HepG2 (cell line): ENCODE results near the gene CACNA1C. TPM values are rescaled to one million over a fixed set of nuclear protein-coding genes. Genes with fewer than 3 reads are reported as not detected.

Source experiments
- ATAC-seq: fragments of 200-7000 bp; cut with Tn5 transposase; 3 replicates; pipeline ENCODE4 v1.9.1; 2020; ENCODE audit warnings: mild to moderate bottlenecking, moderate library complexity
- BruUV-seq: library from RNA; stranded (reverse); fragments of 400-500 nt; replicated peaks from 2 replicates; lab custom pipeline; 2021; lab: Mats Ljungman, UMichigan
- CTCF ChIA-PET: fragments of 300-600 bp; formaldehyde crosslinking; extraction: SDS; loops from one replicate; lab custom pipeline; 2021; ENCODE audit warnings: low total read pairs, inconsistent platforms, low intra/inter-chr PET ratio; lab: Yijun Ruan, JAX
- POLR2A ChIA-PET: fragments of 350-600 bp; sonication (Branson Sonifier 250); formaldehyde crosslinking; loops from one replicate; lab custom pipeline; 2020; ENCODE audit warnings: antibody characterized with exemption, inconsistent platforms; lab: Yijun Ruan, JAX
- DNase-seq: peaks from one replicate; pipeline ENCODE4 v3.0.0-alpha.2; 2015; ENCODE audit warnings: low spot score
- FAIRE-seq: peaks from 3 replicates; lab custom pipeline; 2011; peaks lifted over from hg19 to GRCh38; lab: Jason Lieb, UNC
- H2AFZ ChIP-seq: one replicate; pipeline ENCODE4 v1.6.1; 2011; ENCODE audit warnings: low read length, inconsistent platforms
- H3K27ac ChIP-seq: fragments of 300-600 bp; 3 replicates; pipeline ENCODE4 v1.8.0; 2011; ENCODE audit warnings: mixed run types, mild to moderate bottlenecking, mixed read lengths, low read length, inconsistent platforms; ENCODE audit not compliant: insufficient read depth; ENCODE audit errors: extremely low read length
- H3K27me3 ChIP-seq, 2 experiments: fragments of 200-600 bp in 1 of 2; 2 replicates in 1 of 2; 3 replicates in 1 of 2; pipeline versions ENCODE4 v1.6.0 to v1.8.0; 2011; ENCODE audit warnings: low read length in 2 of 2, mild to moderate bottlenecking in 2 of 2, moderate library complexity in 2 of 2, inconsistent platforms in 1 of 2; ENCODE audit not compliant: insufficient read depth in 2 of 2, control insufficient read depth in 1 of 2
- H3K36me3 ChIP-seq, 2 experiments: fragments of 200-600 bp in 1 of 2; replicated peaks in 1 of 2; 2 replicates in 1 of 2; 3 replicates in 1 of 2; pipeline versions ENCODE4 v1.5.1 to v1.8.0; 2011; ENCODE audit warnings: low read length in 2 of 2, inconsistent platforms in 1 of 2; ENCODE audit not compliant: insufficient read depth in 2 of 2, control insufficient read depth in 1 of 2
- H3K4me1 ChIP-seq: 2 replicates; pipeline ENCODE4 v1.5.1; 2012; ENCODE audit warnings: low read length, inconsistent platforms; ENCODE audit not compliant: insufficient read depth
- H3K4me2 ChIP-seq: 2 replicates; pipeline ENCODE4 v1.6.0; 2011; ENCODE audit warnings: low read depth, low read length, inconsistent platforms
- H3K4me3 ChIP-seq, 3 experiments: fragments of 200-600 bp in 1 of 3; sonication (generic), shearing (Covaris generic) in 1 of 3; replicated peaks in 1 of 3; 2 replicates each; pipeline ENCODE4 v1.5.1; 2011 to 2016; ENCODE audit warnings: low read length in 3 of 3, inconsistent platforms in 2 of 3, low read depth in 2 of 3, mild to moderate bottlenecking in 2 of 3, control low read depth in 1 of 3, mixed read lengths in 1 of 3; ENCODE audit not compliant: insufficient read depth in 1 of 3
- H3K79me2 ChIP-seq: one replicate; pipeline ENCODE4 v1.6.1; 2011; ENCODE audit warnings: low read length, inconsistent platforms; ENCODE audit not compliant: insufficient read depth
- H3K9ac ChIP-seq: 2 replicates; pipeline ENCODE4 v1.6.0; 2011; ENCODE audit warnings: mild to moderate bottlenecking, low read depth, low read length, inconsistent platforms; ENCODE audit not compliant: insufficient read depth
- H3K9me3 ChIP-seq: 2 replicates; pipeline ENCODE4 v1.5.1; 2012; ENCODE audit warnings: mild to moderate bottlenecking, low read length
- H4K20me1 ChIP-seq: 2 replicates; pipeline ENCODE4 v1.6.0; 2011; ENCODE audit warnings: inconsistent platforms, mild to moderate bottlenecking, low read length, moderate library complexity; ENCODE audit not compliant: insufficient read depth
- CREB1 ChIP-seq, 2 experiments: fragments of 450-650 bp in 1 of 2; IDR thresholded peaks; 2 replicates each; pipeline ENCODE4 v1.6.1; 2016 to 2017; ENCODE audit warnings: control low read depth in 1 of 2, mild to moderate bottlenecking in 1 of 2, missing compliant biosample characterization in 1 of 2, missing genetic modification characterization in 1 of 2
- FOXK1 ChIP-seq: sonication (generic); formaldehyde crosslinking; IDR thresholded peaks from 2 replicates; pipeline ENCODE4 v1.4.0; 2020; ENCODE audit warnings: low read depth, missing genetic modification reagents, borderline replicate concordance
- HDAC1 ChIP-seq: sonication (generic); formaldehyde crosslinking; IDR thresholded peaks from 2 replicates; pipeline ENCODE4 v1.5.1; 2020; ENCODE audit warnings: mild to moderate bottlenecking, missing genetic modification reagents
- HHEX ChIP-seq: IDR thresholded peaks from 2 replicates; pipeline ENCODE4 v1.6.1; 2016; ENCODE audit warnings: control low read depth
- JUND ChIP-seq: sonication (generic); formaldehyde crosslinking; IDR thresholded peaks from 2 replicates; pipeline ENCODE4 v1.8.0; 2022; ENCODE audit warnings: mild to moderate bottlenecking, missing genetic modification reagents
- MYC ChIP-seq: sonication (generic); formaldehyde crosslinking; IDR thresholded peaks from 2 replicates; pipeline ENCODE4 v1.9.0; 2021; ENCODE audit warnings: missing genetic modification reagents, borderline replicate concordance
- NCOA5 ChIP-seq: sonication (generic); formaldehyde crosslinking; IDR thresholded peaks from 2 replicates; pipeline ENCODE4 v1.4.0; 2020; ENCODE audit warnings: missing genetic modification reagents
- NPAS2 ChIP-seq: sonication (generic); formaldehyde crosslinking; IDR thresholded peaks from 2 replicates; pipeline ENCODE4 v1.8.0; 2022; ENCODE audit warnings: mild to moderate bottlenecking, missing genetic modification reagents, borderline replicate concordance
- NRL ChIP-seq: sonication (generic); formaldehyde crosslinking; IDR thresholded peaks from 2 replicates; pipeline ENCODE4 v1.5.0; 2020; ENCODE audit warnings: missing genetic modification reagents, mild to moderate bottlenecking, moderate library complexity, borderline replicate concordance
- TGIF2 ChIP-seq: IDR thresholded peaks from 2 replicates; pipeline ENCODE4 v1.6.1; 2016; ENCODE audit warnings: control low read depth, missing compliant biosample characterization
- ZNF205 ChIP-seq: IDR thresholded peaks from 2 replicates; pipeline ENCODE4 v1.6.1; 2018; ENCODE audit warnings: missing biosample characterization, missing genetic modification reagents
- ZNF232 ChIP-seq: sonication (generic); formaldehyde crosslinking; IDR thresholded peaks from 2 replicates; pipeline ENCODE4 v1.4.0; 2020; ENCODE audit warnings: missing genetic modification reagents, borderline replicate concordance
- ZNF432 ChIP-seq: sonication (generic); formaldehyde crosslinking; IDR thresholded peaks from 2 replicates; pipeline ENCODE4 v1.5.0; 2020; ENCODE audit warnings: missing genetic modification reagents, mild to moderate bottlenecking, borderline replicate concordance
- WGBS: methylation state at CpG from one replicate; pipeline ENCODE4 v1.1.6; 2017; ENCODE audit warnings: low lambda C conversion rate; 5-methylcytosine and 5-hydroxymethylcytosine counted together
- in situ Hi-C: cut with HindIII; loops from 2 replicates; pipeline ENCODE4 v1.10.0; 2017; ENCODE audit warnings: low pct_unique_long_range_greater_than_20kb; ENCODE audit not compliant: extremely low pct_ligation_motif_present
- intact Hi-C: fragments of 100-400 bp; cut with micrococcal nuclease; formaldehyde crosslinking; loops from one replicate; pipeline ENCODE4 v1.10.0; 2022; ENCODE audit not compliant: unreplicated experiment
- polyA plus RNA-seq, 8 experiments: library from polyadenylated mRNA; depleted of rRNA in 3 of 8; stranded (reverse) in 7 of 8; unstranded in 1 of 8; fragments of >200 nt; fragmentation: Illumina TruSeq in 4 of 8; extraction: Trizol in 4 of 8; gene quantifications; 2 replicates each; pipeline versions ENCODE4 v1.2.1 to v1.2.3, GENCODE V29; 2011 to 2016; ENCODE audit warnings: low read depth in 4 of 8, missing spikeins in 1 of 8, mixed read lengths in 1 of 8; ENCODE audit not compliant: insufficient read depth in 1 of 8
- total RNA-seq, 5 experiments: library from RNA; depleted of rRNA; stranded (reverse); fragments of >200 nt; fragmentation: Illumina TruSeq; extraction: Trizol; gene quantifications; 2 replicates each; pipeline ENCODE4 v1.2.3, GENCODE V29; 2016; ENCODE audit warnings: low read depth in 1 of 5
- TF ChIP-seq, protein P1 (sequence below): IDR thresholded peaks from 2 replicates; pipeline ENCODE4 v1.6.1; 2016; ENCODE audit warnings: mild to moderate bottlenecking, missing biosample characterization, missing genetic modification reagents
- TF ChIP-seq, protein P2 (sequence below): IDR thresholded peaks from 2 replicates; pipeline ENCODE4 v1.6.1; 2016; ENCODE audit warnings: missing genetic modification reagents, missing compliant biosample characterization
- TF ChIP-seq, protein P3 (sequence below), 2 experiments: sonication (generic) in 1 of 2; formaldehyde crosslinking in 1 of 2; IDR thresholded peaks; 2 replicates each; pipeline versions ENCODE4 v1.4.0 to v1.6.1; 2018 to 2020; ENCODE audit warnings: missing genetic modification reagents in 2 of 2, borderline replicate concordance in 1 of 2, low read depth in 1 of 2, mild to moderate bottlenecking in 1 of 2, missing biosample characterization in 1 of 2
- TF ChIP-seq, protein P4 (sequence below): sonication (generic); formaldehyde crosslinking; IDR thresholded peaks from 2 replicates; pipeline ENCODE4 v1.8.0; 2023; ENCODE audit warnings: mild to moderate bottlenecking, missing genetic modification reagents

Gene CACNA1C
- total and polyA plus RNA-seq, 2 of the 13 experiments (the other 11 are each of a cell fraction or from before 2014, with no cell fraction given) = not detected

DNA sequence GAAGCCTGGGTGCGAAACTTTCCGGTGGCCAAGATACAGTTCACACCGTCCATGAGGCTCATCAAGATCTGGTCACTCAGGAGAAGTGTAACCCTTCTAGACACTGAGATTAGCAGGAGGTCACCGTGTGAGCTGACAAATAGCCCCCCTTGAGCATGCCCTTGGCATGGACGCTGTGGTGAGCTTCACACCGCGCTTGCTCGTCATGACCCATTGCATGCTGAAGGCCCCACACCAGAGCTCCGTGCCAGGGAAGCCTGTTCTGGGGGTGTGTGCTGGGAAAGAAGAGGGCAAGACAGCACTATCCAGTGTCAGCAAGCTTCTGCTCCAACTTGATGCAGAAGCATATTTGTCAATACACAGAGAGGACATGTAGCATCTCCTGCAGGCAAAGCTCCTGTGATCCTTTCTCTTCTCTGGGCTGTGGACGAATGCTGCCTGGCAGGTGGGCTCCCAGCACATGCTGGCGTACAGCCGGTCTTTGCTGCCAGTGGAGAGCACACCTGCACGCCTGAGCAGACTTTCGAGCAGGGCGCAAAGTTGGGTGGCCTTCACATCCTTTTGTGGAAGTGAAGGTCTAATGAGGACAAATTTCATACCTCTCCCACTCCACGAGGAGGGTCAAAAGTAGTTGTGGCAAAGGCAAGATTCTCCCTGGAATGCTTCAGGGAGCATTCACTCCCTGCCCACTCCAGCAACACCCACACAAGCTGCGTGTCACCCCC, 615.1 kb downstream of the CACNA1C start:
- ChIA-PET CTCF (no interaction called here), POLR2A (no interaction called here)
- H3K79me2 ChIP-seq = no peaks in the 10 kb centered on the region
- WGBS = 35% methylated on average over 8 of the region's 17 CpGs
- TF ChIP-seq NCOA5 (CRISPR knock-in tag) (no peak), ZNF232 (CRISPR knock-in tag) (no peak), ZNF205 (CRISPR knock-in tag) (no peak), JUND (CRISPR knock-in tag) (no peak), HDAC1 (CRISPR knock-in tag) (no peak), CREB1 (IDR thresholded peaks at IDR 0.05) (no peak), CREB1 (CRISPR knock-in tag; IDR thresholded peaks at IDR 0.05) (no peak), FOXK1 (CRISPR knock-in tag) (no peak), TGIF2 (CRISPR knock-in tag) (no peak), MYC (CRISPR knock-in tag) (no peak), ZNF432 (CRISPR knock-in tag) (no peak), NRL (CRISPR knock-in tag) (no peak), HHEX (no peak), NPAS2 (CRISPR knock-in tag) (no peak)
- TF ChIP-seq, protein P1, sequence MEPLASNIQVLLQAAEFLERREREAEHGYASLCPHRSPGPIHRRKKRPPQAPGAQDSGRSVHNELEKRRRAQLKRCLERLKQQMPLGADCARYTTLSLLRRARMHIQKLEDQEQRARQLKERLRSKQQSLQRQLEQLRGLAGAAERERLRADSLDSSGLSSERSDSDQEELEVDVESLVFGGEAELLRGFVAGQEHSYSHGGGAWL (CRISPR knock-in tag) = no peak
- TF ChIP-seq, protein P2, sequence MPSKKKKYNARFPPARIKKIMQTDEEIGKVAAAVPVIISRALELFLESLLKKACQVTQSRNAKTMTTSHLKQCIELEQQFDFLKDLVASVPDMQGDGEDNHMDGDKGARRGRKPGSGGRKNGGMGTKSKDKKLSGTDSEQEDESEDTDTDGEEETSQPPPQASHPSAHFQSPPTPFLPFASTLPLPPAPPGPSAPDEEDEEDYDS (CRISPR knock-in tag) = no peak
- TF ChIP-seq, protein P3, sequence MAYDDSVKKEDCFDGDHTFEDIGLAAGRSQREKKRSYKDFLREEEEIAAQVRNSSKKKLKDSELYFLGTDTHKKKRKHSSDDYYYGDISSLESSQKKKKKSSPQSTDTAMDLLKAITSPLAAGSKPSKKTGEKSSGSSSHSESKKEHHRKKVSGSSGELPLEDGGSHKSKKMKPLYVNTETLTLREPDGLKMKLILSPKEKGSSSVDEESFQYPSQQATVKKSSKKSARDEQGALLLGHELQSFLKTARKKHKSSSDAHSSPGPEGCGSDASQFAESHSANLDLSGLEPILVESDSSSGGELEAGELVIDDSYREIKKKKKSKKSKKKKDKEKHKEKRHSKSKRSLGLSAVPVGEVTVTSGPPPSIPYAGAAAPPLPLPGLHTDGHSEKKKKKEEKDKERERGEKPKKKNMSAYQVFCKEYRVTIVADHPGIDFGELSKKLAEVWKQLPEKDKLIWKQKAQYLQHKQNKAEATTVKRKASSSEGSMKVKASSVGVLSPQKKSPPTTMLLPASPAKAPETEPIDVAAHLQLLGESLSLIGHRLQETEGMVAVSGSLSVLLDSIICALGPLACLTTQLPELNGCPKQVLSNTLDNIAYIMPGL (CRISPR knock-in tag; IDR thresholded peaks at IDR 0.05; ENCODE audit: borderline replicate concordance in 1 of 2, low read depth in 1 of 2) = no peak
- TF ChIP-seq, protein P4, sequence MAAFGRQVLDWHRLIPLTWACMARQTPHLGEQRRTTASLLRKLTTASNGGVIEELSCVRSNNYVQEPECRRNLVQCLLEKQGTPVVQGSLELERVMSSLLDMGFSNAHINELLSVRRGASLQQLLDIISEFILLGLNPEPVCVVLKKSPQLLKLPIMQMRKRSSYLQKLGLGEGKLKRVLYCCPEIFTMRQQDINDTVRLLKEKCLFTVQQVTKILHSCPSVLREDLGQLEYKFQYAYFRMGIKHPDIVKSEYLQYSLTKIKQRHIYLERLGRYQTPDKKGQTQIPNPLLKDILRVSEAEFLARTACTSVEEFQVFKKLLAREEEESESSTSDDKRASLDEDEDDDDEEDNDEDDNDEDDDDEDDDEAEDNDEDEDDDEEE (CRISPR knock-in tag) = no peak
- intact Hi-C loops = no loop called here
- H3K9ac ChIP-seq = no peak overlapping the region
- no peaks in the 10 kb centered on the region for H3K9me3 ChIP-seq
- H2AFZ ChIP-seq = no peak overlapping the region
- in situ Hi-C loops = no loop called here
- H3K27ac ChIP-seq = no peak overlapping the region
- DNase-seq = no peak
- H3K27me3 ChIP-seq = peaks cover 3 to 57% of the 10 kb centered on the region in 2 experiments; a peak in 4 of 5 replicates
- H3K4me2 ChIP-seq = no peak overlapping the region
- no peaks in the 10 kb centered on the region for H3K36me3 ChIP-seq
- no peaks in the 10 kb centered on the region for H4K20me1 ChIP-seq
- ATAC-seq = no peak
- BruUV-seq = no TSS peak
- FAIRE-seq = no peak
- no peak overlapping the region for H3K4me3 ChIP-seq
- no peaks in the 10 kb centered on the region for H3K4me1 ChIP-seq
